Tibial nerve (tissue), 3 donors: Measurements from ENCODE around the gene LRRC14B.
"Not testable (repeated sequence)": the region's sequence is repeated elsewhere in the genome, so short reads cannot be mapped to it uniquely, and the experiment has no call there.

Source experiments
- CTCF ChIP-seq, 5 experiments: fragments of 200-600 bp in 3 of 5; fragments of 450-650 bp in 2 of 5; sonication (generic) in 3 of 5; IDR thresholded peaks; one replicate each; pipeline ENCODE4 v1.5.1; 2016 to 2019; ENCODE audit warnings: antibody characterized with exemption in 5 of 5, mild to moderate bottlenecking in 3 of 5, moderate library complexity in 2 of 5
- POLR2A ChIP-seq, 2 donors: fragments of 450-650 bp; IDR thresholded peaks; one replicate each; pipeline ENCODE4 v1.6.1; 2017; ENCODE audit warnings: antibody characterized with exemption in 2 of 2, mild to moderate bottlenecking in 2 of 2, moderate library complexity in 2 of 2

- TF ChIP-seq CTCF, POLR2A (IDR thresholded peaks at IDR 0.05): not testable (repeated sequence)
Observed at GRCh38 chr5:233426-233825, 42.1 kb downstream of the LRRC14B start.
